Caco-2 (cell line): ENCODE measurements around the gene CXADR. TPM values are rescaled to one million over a fixed set of nuclear protein-coding genes. Genes with fewer than 3 reads are reported as not detected.

Source experiments
- BruUV-seq: library from RNA; stranded (reverse); fragments of 400-500 nt; replicated peaks from 2 replicates; lab custom pipeline; 2021; lab: Mats Ljungman, UMichigan
- CTCF ChIA-PET: fragments of 300-600 bp; sonication (Branson Sonifier 250); formaldehyde crosslinking; loops from one replicate; lab custom pipeline; 2022; ENCODE audit warnings: antibody characterized with exemption; lab: Charles Lee
- POLR2A ChIA-PET: fragments of 300-600 bp; sonication (Branson Sonifier 250); formaldehyde crosslinking; loops from one replicate; lab custom pipeline; 2022; ENCODE audit warnings: antibody characterized with exemption; lab: Charles Lee
- DNase-seq, 2 experiments: peaks; one replicate each; pipeline versions ENCODE4 v3.0.0 to v3.0.0-alpha.2; 2020 to 2022
- H3K27me3 ChIP-seq: replicated peaks from 2 replicates; pipeline ENCODE4 v1.6.0; 2011; ENCODE audit warnings: low read length; ENCODE audit not compliant: control insufficient read depth, insufficient read depth
- H3K36me3 ChIP-seq: 2 replicates; pipeline ENCODE4 v1.5.1; 2011; ENCODE audit warnings: low read length; ENCODE audit not compliant: control insufficient read depth, insufficient read depth
- H3K4me1 ChIP-seq: fragments of 250-450 bp; sonication (Bioruptor Pico); 2 replicates; pipeline ENCODE4 v1.5.1; 2020; ENCODE audit warnings: mild to moderate bottlenecking
- H3K4me3 ChIP-seq: 2 replicates; pipeline ENCODE4 v1.5.1; 2011; ENCODE audit warnings: low read depth, mild to moderate bottlenecking, control low read depth, low read length
- H3K9me3 ChIP-seq: fragments of 250-450 bp; sonication (Bioruptor Pico); 2 replicates; pipeline ENCODE4 v1.5.1; 2020; ENCODE audit warnings: mild to moderate bottlenecking, moderate library complexity
- H3K27ac Mint-ChIP-seq: one replicate; pipeline ENCODE4 v1.8.0; 2022; ENCODE audit warnings: mixed read lengths; ENCODE audit not compliant: unreplicated experiment
- H3K27me3 Mint-ChIP-seq: one replicate; pipeline ENCODE4 v1.8.0; 2022; ENCODE audit warnings: mixed read lengths; ENCODE audit not compliant: insufficient read depth, unreplicated experiment
- H3K36me3 Mint-ChIP-seq: one replicate; pipeline ENCODE4 v1.8.0; 2022; ENCODE audit warnings: mild to moderate bottlenecking, mixed read lengths; ENCODE audit not compliant: insufficient read depth, unreplicated experiment
- H3K4me1 Mint-ChIP-seq: one replicate; pipeline ENCODE4 v1.8.0; 2022; ENCODE audit warnings: low read depth, mixed read lengths; ENCODE audit not compliant: unreplicated experiment
- H3K4me3 Mint-ChIP-seq: one replicate; pipeline ENCODE4 v1.8.0; 2022; ENCODE audit warnings: mild to moderate bottlenecking, moderate library complexity, mixed read lengths; ENCODE audit not compliant: unreplicated experiment
- H3K9me3 Mint-ChIP-seq: one replicate; pipeline ENCODE4 v1.8.0; 2022; ENCODE audit warnings: mixed read lengths; ENCODE audit not compliant: unreplicated experiment
- CTCF ChIP-seq, 2 experiments: fragments of 200-600 bp in 1 of 2; IDR thresholded peaks; 1 replicate in 1 of 2; 2 replicates in 1 of 2; pipeline versions ENCODE4 v1.5.1 to v1.8.0; 2011 to 2022; ENCODE audit warnings: antibody characterized with exemption in 1 of 2, control low read depth in 1 of 2, inconsistent platforms in 1 of 2, low read depth in 1 of 2, low read length in 1 of 2, mild to moderate bottlenecking in 1 of 2, moderate library complexity in 1 of 2; ENCODE audit not compliant: insufficient read depth in 1 of 2, severe bottlenecking in 1 of 2, unreplicated experiment in 1 of 2
- intact Hi-C: fragments of 100-400 bp; cut with micrococcal nuclease; formaldehyde crosslinking; loops from one replicate; pipeline ENCODE4 v1.10.0; 2022; ENCODE audit not compliant: unreplicated experiment
- total RNA-seq: library from RNA; stranded (reverse); gene quantifications from 2 replicates; pipeline ENCODE4 v1.2.3, GENCODE V29; 2022

The CXADR gene
- total RNA-seq, 1 experiment from 2014 or later: 102 TPM

DNA sequence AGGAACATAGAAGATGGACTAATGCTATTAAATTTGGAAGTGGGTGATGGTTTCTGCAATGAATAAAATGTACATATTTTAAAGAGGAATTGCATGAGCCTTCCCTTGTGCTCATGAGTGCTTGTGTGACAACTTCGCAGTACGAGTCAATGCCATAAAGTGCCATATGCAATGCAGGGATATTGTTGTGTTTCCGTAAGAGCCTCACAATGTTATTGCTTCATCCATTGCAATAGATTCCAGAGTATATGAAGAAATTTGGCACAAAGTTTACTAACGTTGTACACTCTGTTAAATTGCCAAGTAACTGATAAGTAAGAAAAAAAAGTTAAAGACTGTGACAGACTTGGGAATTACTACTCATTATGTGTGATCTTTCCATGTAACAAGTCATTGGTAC is 77.6 kb downstream of the CXADR start:
- H3K36me3 ChIP-seq: no peaks in the 10 kb centered on the region
- BruUV-seq: no TSS peak
- Mint-ChIP-seq H3K36me3 (peaks cover 33% of the 10 kb centered on the region), H3K27me3 (no peaks in the 10 kb centered on the region), H3K4me3 (no peak overlapping the region), H3K4me1 (peaks cover 5% of the 10 kb centered on the region), H3K27ac (no peak overlapping the region), H3K9me3 (no peaks in the 10 kb centered on the region)
- CTCF ChIA-PET: no interaction called here
- H3K4me3 ChIP-seq: no peak overlapping the region
- intact Hi-C loops: no loop called here
- DNase-seq: no peak
- H3K9me3 ChIP-seq: no peaks in the 10 kb centered on the region
- no peak for TF ChIP-seq CTCF (IDR thresholded peaks at IDR 0.05; ENCODE audit: insufficient read depth in 1 of 2, low read depth in 1 of 2, low read length in 1 of 2, severe bottlenecking in 1 of 2, unreplicated experiment in 1 of 2)
- POLR2A ChIA-PET: no interaction called here
- H3K4me1 ChIP-seq: 0 out of 2 replicates have a peak, but pooled peaks cover 4% of the 10 kb centered on the region
- H3K27me3 ChIP-seq: no peaks in the 10 kb centered on the region

- H3K27ac Mint-ChIP-seq: no peak overlapping the region
- no peak overlapping the region for H3K4me3 Mint-ChIP-seq
- 0 out of 2 replicates have a peak, but pooled peaks cover 14% of the 10 kb centered on the region for H3K4me1 ChIP-seq
- DNase-seq: no peak
- intact Hi-C loops: no loop called here
- peaks cover 5% of the 10 kb centered on the region for H3K4me1 Mint-ChIP-seq
- ChIA-PET POLR2A (no interaction called here), CTCF (no interaction called here)
- H3K4me3 ChIP-seq: no peak overlapping the region
- BruUV-seq: no TSS peak
- no peaks in the 10 kb centered on the region for H3K9me3 ChIP-seq
- H3K27me3 Mint-ChIP-seq: no peaks in the 10 kb centered on the region
- H3K36me3 ChIP-seq: no peaks in the 10 kb centered on the region
- H3K36me3 Mint-ChIP-seq: peaks cover 91% of the 10 kb centered on the region
- H3K27me3 ChIP-seq: no peaks in the 10 kb centered on the region
- no peak for TF ChIP-seq CTCF (IDR thresholded peaks at IDR 0.05; ENCODE audit: insufficient read depth in 1 of 2, low read depth in 1 of 2, low read length in 1 of 2, severe bottlenecking in 1 of 2, unreplicated experiment in 1 of 2)
- H3K9me3 Mint-ChIP-seq: no peaks in the 10 kb centered on the region
Measured at GRCh38 chr21:17597680-17598079, 84.8 kb downstream of the CXADR start.

DNA sequence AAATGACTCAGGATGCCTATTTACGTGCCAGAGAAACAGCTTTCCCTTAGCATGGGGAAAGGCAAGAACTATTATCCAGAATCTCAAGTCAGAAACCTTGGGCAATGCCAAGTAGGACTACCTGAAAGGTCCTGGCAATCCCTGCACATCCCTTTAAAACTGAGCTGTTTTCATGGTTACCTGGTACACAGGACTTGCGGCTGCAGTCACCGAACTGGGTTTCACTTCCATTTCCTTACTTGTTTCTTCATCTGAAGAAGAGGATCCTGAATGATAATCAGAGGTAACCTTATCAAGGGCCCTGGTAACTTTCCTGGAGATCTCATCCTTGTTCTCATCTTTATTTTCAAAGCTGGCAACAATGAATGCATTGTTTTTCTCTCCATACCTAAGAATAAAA is 85.6 kb downstream of the CXADR start:
- H3K4me1 Mint-ChIP-seq: peaks cover 5% of the 10 kb centered on the region
- no peaks in the 10 kb centered on the region for H3K27me3 ChIP-seq
- no peaks in the 10 kb centered on the region for H3K9me3 ChIP-seq
- no peak overlapping the region for H3K27ac Mint-ChIP-seq
- H3K4me3 Mint-ChIP-seq: no peak overlapping the region
- no peak for TF ChIP-seq CTCF (IDR thresholded peaks at IDR 0.05; ENCODE audit: insufficient read depth in 1 of 2, low read depth in 1 of 2, low read length in 1 of 2, severe bottlenecking in 1 of 2, unreplicated experiment in 1 of 2)
- H3K4me3 ChIP-seq: no peak overlapping the region
- H3K36me3 Mint-ChIP-seq: peaks cover 91% of the 10 kb centered on the region
- intact Hi-C loops: no loop called here
- H3K4me1 ChIP-seq: 0 out of 2 replicates have a peak, but pooled peaks cover 14% of the 10 kb centered on the region
- H3K27me3 Mint-ChIP-seq: no peaks in the 10 kb centered on the region
- DNase-seq: no peak
- no TSS peak for BruUV-seq
- ChIA-PET POLR2A (interaction anchor here (0.5 kb wide), 1 partner anchor 14 kb away, joined by 5 read pairs; no protein-coding TSS in a partner anchor), CTCF (no interaction called here)
- no peaks in the 10 kb centered on the region for H3K36me3 ChIP-seq
- no peaks in the 10 kb centered on the region for H3K9me3 Mint-ChIP-seq
